ENCODE data around the gene PAK4.

The PAK4 gene

DNA sequence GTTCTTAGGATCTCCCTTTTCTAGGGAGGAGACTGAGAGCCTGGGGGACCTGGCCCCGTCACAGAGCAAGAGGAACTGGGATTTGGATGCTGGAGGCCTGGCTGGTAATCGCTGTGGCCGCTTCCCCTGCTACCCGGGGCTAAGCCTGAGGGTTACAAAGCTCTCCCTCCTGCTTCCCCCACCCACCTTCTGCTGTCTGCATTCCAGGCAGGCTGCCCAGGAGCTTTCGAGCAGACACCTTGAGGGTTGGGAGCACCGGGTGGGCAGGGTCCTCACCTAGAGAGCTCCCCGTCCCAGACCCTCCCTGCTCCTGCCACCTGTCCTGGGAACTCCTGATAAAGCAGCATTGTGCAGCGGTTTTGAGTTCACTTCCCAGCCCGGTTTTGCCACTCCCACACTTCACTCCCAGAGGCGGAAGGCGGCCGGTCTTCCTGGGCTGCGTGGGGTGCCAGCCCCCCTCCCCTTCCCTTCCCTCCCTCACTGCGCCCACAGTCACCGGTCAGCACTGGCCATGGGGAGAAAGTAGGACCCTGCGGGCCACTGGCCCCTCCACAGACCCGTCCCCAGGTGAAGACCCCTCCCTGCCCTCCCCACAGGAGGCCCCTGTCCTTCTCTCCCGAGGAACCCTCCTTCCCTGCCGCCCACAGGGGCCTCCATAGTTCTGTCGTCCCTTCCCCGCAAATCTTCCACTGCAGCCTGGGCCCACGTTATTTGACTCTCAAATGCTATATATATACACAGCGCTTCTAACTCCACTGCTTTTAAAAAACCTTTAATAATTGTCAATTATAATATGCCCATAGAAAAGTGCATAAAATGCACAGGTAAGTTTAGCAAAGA is 8.1 kb downstream of the PAK4 start:
- no peak for TF ChIP-seq CTCF (IDR thresholded peaks at IDR 0.05; ENCODE audit: control extremely low read depth, extremely low read depth, low read depth, missing control alignments)
- POLR2A ChIA-PET: no interaction called here

GRCh38 chr19:39135701-39136100 is 10.1 kb downstream of the PAK4 start:
- DNase-seq (ENCODE audit: extremely low spot score): no peak
- ChIA-PET CTCF (no interaction called here), POLR2A (no interaction called here)
- no peak for TF ChIP-seq CTCF (IDR thresholded peaks at IDR 0.05; ENCODE audit: control extremely low read depth, extremely low read depth, low read depth, missing control alignments)

More for the DNA sequence above, 8.1 kb downstream of the PAK4 start:
- no peak for DNase-seq (ENCODE audit: extremely low spot score)
- CTCF ChIA-PET: interaction anchor here (1.0 to 2.7 kb wide), 2 partner anchors 11 to 196 kb away, joined by 3 to 10 read pairs; no protein-coding TSS in a partner anchor

DNA sequence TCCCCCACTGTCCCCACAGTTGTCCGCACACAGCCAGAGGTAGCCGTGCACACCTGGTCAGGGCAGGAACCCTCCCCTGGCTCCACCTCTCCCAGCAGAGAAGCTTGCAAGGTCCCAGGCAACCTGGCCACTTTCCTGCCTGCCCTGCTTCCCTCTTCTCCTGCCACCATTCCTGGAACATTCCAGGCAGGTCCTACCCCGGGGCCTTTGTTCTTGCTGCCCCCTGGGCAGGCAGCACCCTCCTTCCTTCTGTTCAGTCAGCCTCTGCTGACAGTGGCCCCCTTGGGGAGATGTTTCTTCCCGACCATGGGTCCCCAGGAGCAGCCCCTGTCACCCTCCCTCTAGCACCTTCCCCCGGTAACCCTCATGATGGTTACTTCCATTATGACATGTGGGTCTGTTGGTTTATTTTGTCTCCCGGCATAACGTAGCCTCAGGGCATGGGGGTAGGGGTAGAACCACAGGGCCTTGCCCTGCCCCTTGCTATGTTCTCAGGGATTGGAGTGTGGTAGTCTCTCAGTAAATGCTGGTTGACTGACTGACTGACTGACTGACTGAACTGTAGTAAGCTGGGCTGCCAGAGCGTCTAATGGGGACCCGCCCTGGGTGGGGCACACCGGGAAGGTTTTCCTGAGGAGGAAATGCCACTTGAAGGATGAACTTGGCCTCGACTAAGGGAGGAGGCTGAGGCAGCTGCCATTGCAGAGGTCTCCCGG is 10.8 kb downstream of the PAK4 start:
- ChIA-PET CTCF (no interaction called here), POLR2A (no interaction called here)
- DNase-seq (ENCODE audit: extremely low spot score): no peak
- no peak for TF ChIP-seq CTCF (IDR thresholded peaks at IDR 0.05; ENCODE audit: control extremely low read depth, extremely low read depth, low read depth, missing control alignments)

DNA sequence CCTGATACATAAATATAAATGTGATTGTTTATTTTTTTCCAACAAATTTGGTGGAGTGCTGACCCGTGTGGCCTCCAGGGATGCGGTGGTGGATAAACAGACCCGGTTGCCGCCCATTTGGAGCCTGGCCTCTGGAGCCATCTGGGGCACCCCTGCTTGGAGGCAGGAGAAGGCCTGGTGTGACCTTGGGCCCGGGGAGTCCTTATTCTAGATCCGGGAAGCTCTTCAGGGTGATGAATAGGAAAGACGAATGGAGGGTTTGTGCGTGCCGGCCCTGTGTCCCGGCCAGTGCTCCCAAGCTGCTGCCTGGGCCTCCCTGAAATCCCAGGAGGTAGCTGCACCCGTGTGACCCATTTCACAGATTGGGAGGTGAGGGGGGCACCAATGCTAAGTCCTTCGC is 11.5 kb downstream of the PAK4 start:
- POLR2A ChIA-PET: no interaction called here
- DNase-seq (ENCODE audit: extremely low spot score): no peak
- CTCF ChIA-PET: no interaction called here
- no peak for TF ChIP-seq CTCF (IDR thresholded peaks at IDR 0.05; ENCODE audit: control extremely low read depth, extremely low read depth, low read depth, missing control alignments)

DNA sequence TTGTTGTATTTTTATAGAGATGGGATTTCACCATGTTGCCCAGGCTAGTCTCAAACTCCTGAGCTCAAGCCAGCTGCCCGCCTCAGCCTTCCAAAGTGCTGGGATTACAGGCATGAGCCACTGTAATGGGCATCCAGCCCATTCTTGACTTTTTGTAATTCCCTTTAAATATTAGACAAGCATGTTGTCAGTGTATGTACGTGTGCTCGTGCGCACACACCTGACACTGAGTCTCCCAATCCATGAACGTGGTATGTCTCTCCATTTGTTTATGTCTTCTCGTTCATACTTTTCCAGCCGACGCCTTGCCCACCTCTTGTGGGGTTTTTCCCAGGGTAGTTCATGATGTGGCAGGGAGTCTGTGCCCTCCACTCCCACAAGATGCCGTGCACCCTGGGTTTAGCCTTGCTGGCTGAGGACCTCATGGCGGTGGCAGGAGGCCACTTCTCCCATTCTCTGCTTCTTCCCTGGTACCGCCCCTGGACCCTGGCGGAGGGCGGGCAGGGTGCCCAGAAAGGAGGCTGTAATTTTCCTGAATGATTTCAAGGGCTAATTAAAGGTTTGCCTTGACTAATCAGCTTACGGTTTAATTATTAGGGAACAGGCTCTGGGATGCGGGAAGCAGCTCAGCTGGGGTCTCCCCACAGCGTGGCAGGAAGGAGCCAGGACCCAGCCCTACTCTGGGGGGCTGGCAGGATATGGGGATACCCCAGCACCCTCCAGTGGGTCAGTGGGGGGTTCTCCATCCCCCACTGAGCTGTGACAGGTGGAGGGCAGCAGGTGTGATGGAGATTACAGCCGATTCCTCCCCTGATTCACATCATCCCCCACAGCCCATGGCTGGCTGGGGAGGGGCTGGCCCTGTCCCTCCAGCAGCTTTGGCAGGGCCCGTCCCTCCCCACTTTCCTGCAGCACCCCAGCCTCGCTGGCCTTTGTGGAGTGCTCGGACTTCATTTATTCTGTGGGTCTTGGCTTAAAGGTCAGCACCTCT is 12.9 kb downstream of the PAK4 start:
- TF ChIP-seq CTCF (IDR thresholded peaks at IDR 0.05; ENCODE audit: control extremely low read depth, extremely low read depth, low read depth, missing control alignments): no peak
- ChIA-PET POLR2A (interaction anchor here (0.7 kb wide), 1 partner anchor 312 kb away, joined by 3 read pairs; no protein-coding TSS in a partner anchor), CTCF (interaction anchor here (0.7 to 1.6 kb wide), 3 partner anchors 16 to 259 kb away, joined by 3 to 4 read pairs (median 3); no protein-coding TSS in a partner anchor)
- no peak for DNase-seq (ENCODE audit: extremely low spot score)

Measured in GM10248 (cell line).